Parathyroid adenoma (tissue), 2 donors: ENCODE results near the gene MUL1.

Source experiments
- H2AFZ ChIP-seq: fragments of 300-600 bp; sonication (generic); one replicate; pipeline ENCODE4 v1.7.0; 2017; ENCODE audit warnings: antibody characterized with exemption, mild to moderate bottlenecking
- H3K27ac ChIP-seq: fragments of 300-600 bp; sonication (generic); one replicate; pipeline ENCODE4 v1.7.0; 2017
- H3K27me3 ChIP-seq: fragments of 300-600 bp; sonication (generic); one replicate; pipeline ENCODE4 v1.7.0; 2017; ENCODE audit warnings: low read length; ENCODE audit not compliant: control insufficient read depth, insufficient read depth
- H3K36me3 ChIP-seq: fragments of 300-600 bp; sonication (generic); one replicate; pipeline ENCODE4 v1.7.0; 2017; ENCODE audit warnings: low read length; ENCODE audit not compliant: control insufficient read depth, insufficient read depth
- H3K4me1 ChIP-seq: fragments of 300-600 bp; sonication (generic); one replicate; pipeline ENCODE4 v1.7.0; 2017; ENCODE audit warnings: control low read depth
- H3K4me2 ChIP-seq: fragments of 300-600 bp; sonication (generic); one replicate; pipeline ENCODE4 v1.7.0; 2017; ENCODE audit warnings: low read length
- H3K4me3 ChIP-seq: fragments of 300-600 bp; sonication (generic); one replicate; pipeline ENCODE4 v1.7.0; 2017; ENCODE audit warnings: low read depth, low read length
- H3K79me2 ChIP-seq: fragments of 300-600 bp; sonication (generic); one replicate; pipeline ENCODE4 v1.7.0; 2017; ENCODE audit warnings: control low read depth
- H3K9ac ChIP-seq: fragments of 300-600 bp; sonication (generic); one replicate; pipeline ENCODE4 v1.7.0; 2017; ENCODE audit warnings: mild to moderate bottlenecking
- H3K9me3 ChIP-seq: fragments of 300-600 bp; sonication (generic); one replicate; pipeline ENCODE4 v1.7.0; 2017; ENCODE audit warnings: low read length; ENCODE audit not compliant: control insufficient read depth
- CTCF ChIP-seq: fragments of 300-600 bp; sonication (generic); IDR thresholded peaks from one replicate; pipeline ENCODE4 v1.7.0; 2017; ENCODE audit warnings: antibody characterized with exemption, mild to moderate bottlenecking
- donor health status: primary hyperparathyroidism.

The MUL1 gene

GRCh38 chr1:20505488-20505887, 2.5 kb downstream of the MUL1 start:
- Histone ChIP-seq H3K4me1 (peaks cover 3% of the 10 kb centered on the region), H3K36me3 (no peaks in the 10 kb centered on the region)

GRCh38 chr1:20500716-20501115, 7.2 kb downstream of the MUL1 start:
- peaks cover 3% of the 10 kb centered on the region for H3K4me1 ChIP-seq
- H3K27me3 ChIP-seq: no peaks in the 10 kb centered on the region
- TF ChIP-seq CTCF: no peak
- H3K79me2 ChIP-seq: peaks cover 7% of the 10 kb centered on the region
- no peaks in the 10 kb centered on the region for H3K9me3 ChIP-seq
- no peak overlapping the region for H2AFZ ChIP-seq
- no peaks in the 10 kb centered on the region for H3K36me3 ChIP-seq
- H3K27ac ChIP-seq: no peak overlapping the region
- H3K9ac ChIP-seq: no peak overlapping the region
- H3K4me3 ChIP-seq: no peak overlapping the region
- H3K4me2 ChIP-seq: no peak overlapping the region

More at GRCh38 chr1:20505488-20505887, 2.5 kb downstream of the MUL1 start:
- H3K27ac ChIP-seq: no peak overlapping the region
- peaks cover 14% of the 10 kb centered on the region for H3K79me2 ChIP-seq
- no peak overlapping the region for H2AFZ ChIP-seq
- H3K9ac ChIP-seq: no peak overlapping the region
- H3K27me3 ChIP-seq: no peaks in the 10 kb centered on the region
- no peak for TF ChIP-seq CTCF
- no peaks in the 10 kb centered on the region for H3K9me3 ChIP-seq
- no peak overlapping the region for H3K4me2 ChIP-seq
- no peak overlapping the region for H3K4me3 ChIP-seq

GRCh38 chr1:20499718-20500117, 8.2 kb downstream of the MUL1 start:
- no peak overlapping the region for H3K4me2 ChIP-seq
- H3K27me3 ChIP-seq: no peaks in the 10 kb centered on the region
- H3K79me2 ChIP-seq: peaks cover 3% of the 10 kb centered on the region
- no peaks in the 10 kb centered on the region for H3K9me3 ChIP-seq
- H3K4me1 ChIP-seq: peaks cover under 1% of the 10 kb centered on the region
- no peak for TF ChIP-seq CTCF
- no peak overlapping the region for H2AFZ ChIP-seq
- H3K4me3 ChIP-seq: no peak overlapping the region
- H3K36me3 ChIP-seq: no peaks in the 10 kb centered on the region
- no peak overlapping the region for H3K9ac ChIP-seq
- no peak overlapping the region for H3K27ac ChIP-seq

GRCh38 chr1:20499105-20499504, 8.8 kb downstream of the MUL1 start:
- H2AFZ ChIP-seq: no peak overlapping the region
- H3K27me3 ChIP-seq: no peaks in the 10 kb centered on the region
- H3K36me3 ChIP-seq: no peaks in the 10 kb centered on the region
- H3K9me3 ChIP-seq: no peaks in the 10 kb centered on the region
- no peak for TF ChIP-seq CTCF
- no peak overlapping the region for H3K4me2 ChIP-seq
- H3K9ac ChIP-seq: no peak overlapping the region
- no peak overlapping the region for H3K27ac ChIP-seq
- H3K79me2 ChIP-seq: peaks cover 2% of the 10 kb centered on the region
- H3K4me1 ChIP-seq: no peaks in the 10 kb centered on the region
- no peak overlapping the region for H3K4me3 ChIP-seq

- no peaks in the 10 kb centered on the region for H3K36me3 ChIP-seq
- no peaks in the 10 kb centered on the region for H3K4me1 ChIP-seq
- H2AFZ ChIP-seq: no peak overlapping the region
- H3K4me3 ChIP-seq: no peak overlapping the region
- no peaks in the 10 kb centered on the region for H3K9me3 ChIP-seq
- H3K4me2 ChIP-seq: no peak overlapping the region
- no peaks in the 10 kb centered on the region for H3K27me3 ChIP-seq
- no peaks in the 10 kb centered on the region for H3K79me2 ChIP-seq
- H3K9ac ChIP-seq: no peak overlapping the region
- TF ChIP-seq CTCF: no peak
- H3K27ac ChIP-seq: no peak overlapping the region
Measured at GRCh38 chr1:20498116-20498515, 9.8 kb downstream of the MUL1 start.
